Esophagus squamous epithelium (tissue), 5 donors: ENCODE data around the gene RIPOR2. TPM values are rescaled to one million over a fixed set of nuclear protein-coding genes. Genes with fewer than 3 reads are reported as not detected.
A peak's percentile ranks its signal among the peaks of the same experiment; 100 is the strongest.

Experiments used
- DNase-seq: peaks from one replicate; lab custom pipeline; 2025; lab: John Stamatoyannopoulos, UW
- H3K27ac ChIP-seq, 4 donors: fragments of 200-600 bp; sonication (generic); one replicate each; pipeline ENCODE4 v1.5.1; 2016 to 2019; ENCODE audit warnings: mild to moderate bottlenecking in 1 of 4
- H3K27me3 ChIP-seq, 4 donors: fragments of 200-600 bp; sonication (generic); 1 replicate in 3 of 4; 2 replicates in 1 of 4; pipeline versions ENCODE4 v1.5.1 to v1.6.0; 2017 to 2021; ENCODE audit warnings: antibody characterized with exemption in 1 of 4
- H3K36me3 ChIP-seq, 3 donors: fragments of 200-600 bp; sonication (generic); one replicate each; pipeline ENCODE4 v1.5.1; 2016 to 2019
- H3K4me1 ChIP-seq, 3 donors: fragments of 200-600 bp; sonication (generic); one replicate each; pipeline ENCODE4 v1.5.1; 2017 to 2019
- H3K4me3 ChIP-seq, 4 donors: fragments of 200-600 bp; sonication (generic); 1 replicate in 3 of 4; 2 replicates in 1 of 4; pipeline ENCODE4 v1.5.1; 2016 to 2019; ENCODE audit warnings: mild to moderate bottlenecking in 2 of 4, moderate library complexity in 1 of 4
- H3K9me3 ChIP-seq, 3 donors: fragments of 200-600 bp; sonication (generic); one replicate each; pipeline ENCODE4 v1.5.1; 2016 to 2019
- POLR2A ChIP-seq, 4 donors: fragments of 450-650 bp; IDR thresholded peaks; one replicate each; pipeline ENCODE4 v1.6.1; 2017; ENCODE audit warnings: antibody characterized with exemption in 4 of 4, mild to moderate bottlenecking in 4 of 4, moderate library complexity in 3 of 4
- WGBS, 2 donors: methylation state at CpG; one replicate each; pipeline ENCODE4 v1.1.5; 2018; 5-methylcytosine and 5-hydroxymethylcytosine counted together
- intact Hi-C: fragments of 100-400 bp; cut with DNase I; formaldehyde crosslinking; loops from one replicate; pipeline ENCODE4 v1.15.0; 2022
- total RNA-seq, 4 donors: library from RNA; depleted of rRNA; stranded (reverse); fragments of >200 nt; gene quantifications; one replicate each; pipeline ENCODE4 v1.1.0, GENCODE V29; 2016
- TF ChIP-seq, protein P1 (sequence below), 6 experiments: fragments of 450-650 bp in 4 of 6; fragments of 200-600 bp in 2 of 6; sonication (generic) in 2 of 6; IDR thresholded peaks; one replicate each; pipeline ENCODE4 v1.5.1; 2016 to 2019; ENCODE audit warnings: antibody characterized with exemption in 6 of 6, mild to moderate bottlenecking in 4 of 6, moderate library complexity in 4 of 6
- donor health status: DM: yes; HTN: yes; CAD: no.

Gene RIPOR2
- total RNA-seq, 4 donors from 2014 or later, result 0.83 to 4.4 (median 3.3) TPM

DNA sequence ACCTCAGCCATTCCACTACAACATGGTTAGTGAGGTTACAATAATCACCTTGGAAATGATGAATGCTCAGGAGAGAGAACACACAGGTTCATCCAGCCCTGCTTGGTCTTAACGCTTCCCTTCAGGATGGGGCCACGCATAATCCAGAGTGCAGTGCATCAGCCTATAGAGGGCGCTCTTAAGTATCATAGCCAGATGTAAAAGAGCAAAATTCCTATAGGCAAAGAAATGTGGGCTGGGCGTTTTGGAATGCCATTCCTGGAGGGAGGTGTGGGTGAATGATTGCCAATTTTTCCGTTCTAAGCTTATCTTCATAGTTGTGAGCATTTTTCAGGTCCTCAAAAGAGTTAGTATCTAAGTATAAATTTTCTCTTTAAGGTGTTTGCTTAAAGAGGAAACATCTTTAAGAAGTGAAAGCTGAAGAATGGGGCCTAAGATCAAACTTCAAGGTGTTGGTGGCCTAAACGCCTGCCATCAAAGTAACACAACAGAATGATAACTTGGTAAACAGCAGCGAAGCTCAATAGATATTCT is 1.8 kb downstream of the RIPOR2 start:
- intact Hi-C loops, result no loop called here
- H3K4me3 ChIP-seq, result peak overlapping the region in 2 of 4 donors; percentile 2 to 38
- WGBS, 2 donors, result 59 to 63% methylated on average over 7 of the region's 7 CpGs
- H3K36me3 ChIP-seq, result no peaks in the 10 kb centered on the region
- no peak for TF ChIP-seq POLR2A (IDR thresholded peaks at IDR 0.05)
- TF ChIP-seq, protein P1, sequence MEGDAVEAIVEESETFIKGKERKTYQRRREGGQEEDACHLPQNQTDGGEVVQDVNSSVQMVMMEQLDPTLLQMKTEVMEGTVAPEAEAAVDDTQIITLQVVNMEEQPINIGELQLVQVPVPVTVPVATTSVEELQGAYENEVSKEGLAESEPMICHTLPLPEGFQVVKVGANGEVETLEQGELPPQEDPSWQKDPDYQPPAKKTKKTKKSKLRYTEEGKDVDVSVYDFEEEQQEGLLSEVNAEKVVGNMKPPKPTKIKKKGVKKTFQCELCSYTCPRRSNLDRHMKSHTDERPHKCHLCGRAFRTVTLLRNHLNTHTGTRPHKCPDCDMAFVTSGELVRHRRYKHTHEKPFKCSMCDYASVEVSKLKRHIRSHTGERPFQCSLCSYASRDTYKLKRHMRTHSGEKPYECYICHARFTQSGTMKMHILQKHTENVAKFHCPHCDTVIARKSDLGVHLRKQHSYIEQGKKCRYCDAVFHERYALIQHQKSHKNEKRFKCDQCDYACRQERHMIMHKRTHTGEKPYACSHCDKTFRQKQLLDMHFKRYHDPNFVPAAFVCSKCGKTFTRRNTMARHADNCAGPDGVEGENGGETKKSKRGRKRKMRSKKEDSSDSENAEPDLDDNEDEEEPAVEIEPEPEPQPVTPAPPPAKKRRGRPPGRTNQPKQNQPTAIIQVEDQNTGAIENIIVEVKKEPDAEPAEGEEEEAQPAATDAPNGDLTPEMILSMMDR (IDR thresholded peaks at IDR 0.05), result peak; percentile 8 to 44 (median 32)
- H3K4me1 ChIP-seq, result peaks cover 0 to 49% (median 24%) of the 10 kb centered on the region in 3 donors
- no peak for DNase-seq
- H3K9me3 ChIP-seq, result no peaks in the 10 kb centered on the region
- no peak overlapping the region for H3K27ac ChIP-seq
- no peaks in the 10 kb centered on the region for H3K27me3 ChIP-seq

DNA sequence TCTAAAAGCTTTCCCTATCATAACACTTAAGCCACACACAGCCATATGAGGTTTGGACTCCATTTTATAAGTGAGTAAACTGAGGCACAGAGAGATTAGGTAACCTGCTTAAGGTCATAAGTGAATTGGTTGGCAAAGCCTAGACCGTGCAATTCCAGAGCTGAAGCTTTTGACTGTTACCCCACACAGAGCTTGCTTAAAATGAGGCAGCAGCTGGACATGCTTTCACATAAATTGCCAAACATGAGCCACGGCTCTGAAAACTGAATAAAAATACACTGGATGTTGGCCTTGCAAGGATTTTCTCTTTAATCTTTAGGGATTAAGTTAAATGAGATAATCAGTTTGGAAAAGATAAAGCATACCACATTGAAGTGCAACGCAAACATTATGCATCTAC is 2.5 kb downstream of the RIPOR2 start:
- intact Hi-C loops, result no loop called here
- DNase-seq, result no peak
- Histone ChIP-seq H3K9me3 (no peaks in the 10 kb centered on the region), H3K4me1 (peaks cover 0 to 49% (median 24%) of the 10 kb centered on the region in 3 donors), H3K36me3 (no peaks in the 10 kb centered on the region), H3K27ac (no peak overlapping the region), H3K4me3 (peak overlapping the region in 2 of 4 donors; percentile 2 to 38), H3K27me3 (no peaks in the 10 kb centered on the region)
- TF ChIP-seq, protein P1 (IDR thresholded peaks at IDR 0.05), result no peak
- no peak for TF ChIP-seq POLR2A (IDR thresholded peaks at IDR 0.05)
- WGBS, 2 donors, result 45 to 50% methylated on average over 3 of the region's 3 CpGs

DNA sequence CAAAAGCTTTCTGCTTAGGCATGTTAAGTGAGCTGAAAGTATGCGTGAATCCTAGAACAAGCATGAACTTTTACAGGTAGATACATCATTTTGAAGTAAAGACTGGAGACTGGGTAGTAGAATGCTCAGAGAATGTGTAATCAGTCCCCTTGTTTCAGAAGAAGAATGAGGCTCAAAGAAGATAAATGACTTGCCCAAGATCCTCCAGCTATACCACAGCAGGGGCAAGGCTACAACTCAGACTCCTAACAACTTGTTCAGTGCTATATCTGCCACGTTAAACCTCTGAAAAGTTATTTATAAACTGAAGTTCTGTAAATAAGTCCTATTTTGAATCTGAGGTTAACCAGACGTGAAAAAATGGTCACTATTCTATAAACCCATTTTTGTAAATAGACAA is 2.9 kb downstream of the RIPOR2 start:
- intact Hi-C loops, result no loop called here
- Histone ChIP-seq H3K27ac (peak overlapping the region in 1 of 4 donors; percentile 27), H3K9me3 (no peaks in the 10 kb centered on the region), H3K27me3 (no peaks in the 10 kb centered on the region), H3K4me1 (peaks cover 0 to 49% (median 24%) of the 10 kb centered on the region in 3 donors), H3K4me3 (peak overlapping the region in 2 of 4 donors; percentile 2 to 38), H3K36me3 (no peaks in the 10 kb centered on the region)
- TF ChIP-seq POLR2A (IDR thresholded peaks at IDR 0.05), result no peak
- TF ChIP-seq, protein P1 (IDR thresholded peaks at IDR 0.05), result no peak
- DNase-seq, result no peak
- 30 to 39% methylated on average over 3 of the region's 3 CpGs for WGBS, 2 donors

- intact Hi-C loops, result no loop called here
- no peaks in the 10 kb centered on the region for H3K36me3 ChIP-seq
- H3K27ac ChIP-seq, result peak overlapping the region in 1 of 4 donors; percentile 27
- DNase-seq, result no peak
- H3K27me3 ChIP-seq, result no peaks in the 10 kb centered on the region
- H3K4me3 ChIP-seq, result peak overlapping the region in 1 of 4 donors; percentile 38
- peaks cover 0 to 49% (median 24%) of the 10 kb centered on the region in 3 donors for H3K4me1 ChIP-seq
- TF ChIP-seq POLR2A (IDR thresholded peaks at IDR 0.05), result no peak
- TF ChIP-seq, protein P1 (IDR thresholded peaks at IDR 0.05), result no peak
- H3K9me3 ChIP-seq, result no peaks in the 10 kb centered on the region
- 36 to 48% methylated on average over 7 of the region's 7 CpGs for WGBS, 2 donors
These were observed 3.8 kb downstream of the RIPOR2 start for GRCh38 chr6:24931718-24932691.

DNA sequence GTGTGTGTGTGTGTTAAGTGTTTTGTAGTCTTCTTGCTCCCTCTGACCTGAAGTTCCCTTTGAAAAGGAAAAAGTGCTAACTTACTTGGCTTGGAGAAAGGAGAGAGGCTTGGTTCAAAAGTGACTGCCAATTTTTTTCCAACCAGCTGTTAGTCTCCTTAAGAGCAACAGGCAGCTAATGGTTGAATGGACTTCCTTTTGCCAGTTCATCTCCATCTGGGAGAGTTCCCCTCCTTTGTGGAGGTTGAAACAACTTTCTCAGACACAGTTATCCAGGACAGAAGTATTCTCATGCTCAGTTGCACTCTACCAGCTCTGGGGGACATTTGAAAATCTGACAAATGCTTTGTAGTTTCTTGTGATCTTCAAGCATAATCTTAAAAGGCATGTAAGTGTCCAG is 4.5 kb downstream of the RIPOR2 start:
- H3K27ac ChIP-seq, result no peak overlapping the region
- no peaks in the 10 kb centered on the region for H3K27me3 ChIP-seq
- no peaks in the 10 kb centered on the region for H3K36me3 ChIP-seq
- DNase-seq, result no peak
- H3K4me1 ChIP-seq, result peaks cover 0 to 49% (median 24%) of the 10 kb centered on the region in 3 donors
- H3K9me3 ChIP-seq, result no peaks in the 10 kb centered on the region
- TF ChIP-seq POLR2A (IDR thresholded peaks at IDR 0.05), result no peak
- TF ChIP-seq, protein P1 (IDR thresholded peaks at IDR 0.05), result no peak
- intact Hi-C loops, result no loop called here
- H3K4me3 ChIP-seq, result no peak overlapping the region
